ENCODE data around the gene VRK1.
"Not testable (repeated sequence)": the region's sequence is repeated elsewhere in the genome, so short reads cannot be mapped to it uniquely, and the experiment has no call there.

VRK1 gene

GRCh38 chr14:96829791-96830190 lies 32.6 kb downstream of the VRK1 start:
- DNase-seq, result no peak

DNA sequence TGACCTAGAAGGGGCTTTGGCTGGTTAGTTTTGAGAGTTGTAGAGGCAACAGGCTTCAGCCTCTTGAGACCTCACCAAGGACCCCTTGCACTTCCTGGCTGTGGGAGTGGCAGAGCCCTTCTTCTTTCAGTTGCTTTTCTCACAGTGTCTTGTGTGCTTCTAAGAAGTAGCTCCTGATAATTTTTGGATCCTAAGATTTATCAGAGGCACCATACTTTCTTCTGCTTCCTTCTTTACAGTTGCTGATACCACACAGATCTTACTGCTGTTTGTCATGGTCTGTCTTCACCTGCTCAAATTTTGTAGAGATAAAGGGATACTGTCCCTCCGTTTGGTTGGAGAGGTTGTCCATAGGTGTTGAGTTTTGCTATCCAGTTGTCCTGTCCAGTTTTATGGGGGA lies 33.8 kb downstream of the VRK1 start:
- no peak for DNase-seq

GRCh38 chr14:96832351-96832750 lies 35.2 kb downstream of the VRK1 start:
- DNase-seq, result no peak

DNA sequence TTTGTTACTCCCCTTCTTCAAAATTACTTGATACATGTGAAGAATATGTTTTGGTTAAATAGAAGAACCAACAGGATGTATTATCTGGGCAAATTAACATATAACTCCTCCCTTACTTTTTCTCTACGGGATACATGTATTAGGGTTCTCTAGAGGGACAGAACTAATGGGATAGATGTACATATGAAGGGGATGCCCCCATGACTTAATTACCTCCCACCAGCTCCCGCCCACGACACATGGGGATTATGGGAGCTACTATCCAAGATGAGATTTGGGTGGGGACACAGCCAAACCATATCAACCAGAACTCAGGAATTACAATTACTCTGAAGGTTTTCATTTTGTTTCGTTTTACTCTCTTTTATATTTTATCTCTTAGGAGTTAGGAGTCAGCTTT lies 41.3 kb downstream of the VRK1 start:
- no peak for DNase-seq

GRCh38 chr14:96839251-96839650 lies 42.1 kb downstream of the VRK1 start:
- DNase-seq, result no peak

DNA sequence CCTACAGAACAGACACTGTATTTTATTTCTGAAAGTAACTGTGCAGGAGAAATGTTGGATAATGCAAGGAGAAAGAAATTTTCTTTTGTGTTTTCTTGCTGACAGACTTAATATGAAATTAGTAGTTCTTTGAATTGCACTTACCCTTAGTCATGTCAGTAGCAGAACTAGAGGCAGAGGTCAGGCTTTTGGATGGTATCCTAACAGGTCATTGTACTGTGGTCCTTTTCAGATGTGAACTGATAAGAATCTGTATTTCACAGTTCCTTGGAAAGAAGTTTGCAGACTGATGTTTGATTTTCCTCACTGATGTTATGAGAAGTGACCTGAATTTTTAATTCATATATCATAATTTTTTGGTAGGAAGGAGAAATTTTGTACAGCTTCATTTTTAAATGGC lies 46.0 kb downstream of the VRK1 start:
- no peak for DNase-seq

- no peak for DNase-seq
These were observed 47.8 kb downstream of the VRK1 start for GRCh38 chr14:96844857-96845570.

DNA sequence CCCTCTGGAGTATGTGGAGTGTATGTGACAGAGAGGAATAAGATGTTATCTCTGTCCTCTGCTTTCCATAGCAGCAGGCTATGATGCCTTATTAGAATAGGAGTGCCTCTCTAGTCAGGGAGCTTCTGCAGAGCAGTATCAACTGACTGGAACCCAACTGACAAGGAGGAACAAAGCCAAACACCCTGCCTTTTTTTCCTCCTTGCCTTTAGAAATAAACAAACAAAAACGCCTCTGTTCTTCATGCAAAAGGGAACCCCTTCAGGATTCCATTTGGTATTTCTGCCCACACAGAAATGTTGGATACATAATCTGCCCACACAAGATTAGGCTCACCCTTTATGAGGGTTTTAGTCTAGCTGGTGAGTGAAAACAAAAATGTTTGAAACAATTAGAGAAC lies 50.3 kb downstream of the VRK1 start:
- no peak for DNase-seq

DNA sequence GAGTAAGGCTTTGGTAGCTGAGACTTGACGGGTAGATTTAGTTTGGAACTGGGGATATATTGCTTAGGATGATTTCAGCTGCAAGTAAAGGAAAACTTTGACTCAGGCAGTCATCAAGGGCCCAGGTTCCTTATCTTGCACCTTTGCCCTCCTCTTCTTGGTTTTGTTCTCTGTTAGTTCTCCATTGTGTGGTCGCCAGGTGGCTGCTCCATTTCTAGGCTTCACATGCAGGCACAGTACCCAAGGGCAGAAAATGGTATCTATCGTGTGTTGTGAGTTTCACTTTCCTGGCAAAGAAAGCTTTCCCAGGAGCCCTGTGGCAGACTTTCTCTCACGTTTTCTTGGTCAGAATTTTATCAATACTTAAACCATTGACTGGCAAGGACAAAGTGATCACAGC lies 50.8 kb downstream of the VRK1 start:
- no peak for DNase-seq

DNA sequence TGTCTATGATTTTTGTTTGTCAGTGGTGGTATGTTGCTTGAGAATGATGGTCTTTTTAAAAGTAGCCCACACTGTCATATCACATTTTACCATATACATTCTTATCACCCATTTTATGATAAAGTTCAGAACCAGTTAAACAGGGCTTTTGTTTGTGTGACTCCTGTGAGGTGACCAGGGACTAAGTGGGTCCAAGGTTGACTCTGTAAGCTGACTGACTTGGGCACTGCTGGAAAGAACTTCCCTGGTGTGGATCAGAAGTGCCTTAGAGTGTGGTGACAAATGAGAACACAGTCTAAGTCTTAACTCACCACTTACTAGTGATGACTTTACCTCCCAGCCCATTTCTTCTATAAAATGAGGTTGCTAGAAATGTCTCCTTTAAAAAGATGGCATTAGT lies 52.6 kb downstream of the VRK1 start:
- no peak for DNase-seq

- no peak for DNase-seq
These were observed 54.7 kb downstream of the VRK1 start for GRCh38 chr14:96851694-96852381.

GRCh38 chr14:96852823-96853422 lies 55.7 kb downstream of the VRK1 start:
- no peak for DNase-seq

GRCh38 chr14:96858643-96859042 lies 61.5 kb downstream of the VRK1 start:
- DNase-seq, result no peak

DNA sequence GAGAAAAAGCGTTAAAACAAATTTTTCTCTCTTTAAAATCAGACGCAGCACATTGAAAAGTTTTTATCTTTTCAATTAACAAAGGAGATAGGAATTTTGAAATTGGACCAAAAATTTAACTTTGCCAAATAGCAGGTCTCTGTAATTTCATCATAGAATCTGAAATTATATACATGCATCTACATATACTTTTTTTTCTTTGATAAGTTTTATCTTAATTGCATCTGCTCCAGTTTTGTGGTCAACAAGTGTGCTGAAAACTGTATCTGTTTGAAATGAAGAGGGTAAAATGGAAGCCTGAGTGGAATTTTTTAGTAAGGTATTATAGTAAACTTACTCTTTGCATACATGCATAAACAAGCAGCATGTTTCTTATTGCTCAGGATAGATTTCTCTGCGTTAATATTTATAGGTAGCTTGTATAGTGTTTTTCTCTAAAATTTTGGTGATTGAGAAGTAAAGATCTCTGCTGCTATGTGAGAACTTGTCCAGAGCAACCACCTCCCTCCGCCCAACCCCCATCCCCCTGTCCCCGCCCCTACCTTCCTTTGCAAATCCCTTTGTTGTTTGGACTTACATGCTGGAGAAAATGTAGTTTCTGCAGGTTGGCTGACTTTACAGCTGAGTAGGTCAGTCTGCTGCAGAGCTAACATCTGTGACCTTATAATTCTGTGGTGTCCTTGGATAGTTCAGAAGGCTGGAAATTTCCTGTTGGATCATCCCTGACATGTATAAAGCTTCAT lies 64.6 kb downstream of the VRK1 start:
- DNase-seq, result no peak

- DNase-seq, result no peak
These were observed 66.3 kb downstream of the VRK1 start for GRCh38 chr14:96863327-96863985.

GRCh38 chr14:96863986-96864330 lies 66.8 kb downstream of the VRK1 start:
- DNase-seq, result no peak

GRCh38 chr14:96867634-96868033 lies 70.5 kb downstream of the VRK1 start:
- no peak for DNase-seq

GRCh38 chr14:96874127-96874526 lies 76.9 kb downstream of the VRK1 start:
- DNase-seq, result no peak

GRCh38 chr14:96876747-96877146 lies 79.6 kb downstream of the VRK1 start:
- no peak for DNase-seq

GRCh38 chr14:96881713-96882112 lies 84.5 kb downstream of the VRK1 start:
- DNase-seq, result no peak

DNA sequence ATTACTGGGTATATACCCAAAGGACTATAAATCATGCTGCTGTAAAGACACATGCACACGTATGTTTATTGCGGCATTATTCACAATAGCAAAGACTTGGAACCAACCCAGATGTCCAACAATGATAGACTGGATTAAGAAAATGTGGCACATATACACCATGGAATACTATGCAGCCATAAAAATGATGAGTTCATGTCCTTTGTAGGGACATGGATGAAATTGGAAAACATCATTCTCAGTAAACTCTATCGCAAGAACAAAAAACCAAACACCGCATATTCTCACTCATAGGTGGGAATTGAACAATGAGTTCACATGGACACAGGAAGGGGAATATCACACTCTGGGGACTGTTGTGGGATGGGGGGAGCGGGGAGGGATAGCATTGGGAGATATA lies 86.8 kb downstream of the VRK1 start:
- DNase-seq, result not testable (repeated sequence)

DNA sequence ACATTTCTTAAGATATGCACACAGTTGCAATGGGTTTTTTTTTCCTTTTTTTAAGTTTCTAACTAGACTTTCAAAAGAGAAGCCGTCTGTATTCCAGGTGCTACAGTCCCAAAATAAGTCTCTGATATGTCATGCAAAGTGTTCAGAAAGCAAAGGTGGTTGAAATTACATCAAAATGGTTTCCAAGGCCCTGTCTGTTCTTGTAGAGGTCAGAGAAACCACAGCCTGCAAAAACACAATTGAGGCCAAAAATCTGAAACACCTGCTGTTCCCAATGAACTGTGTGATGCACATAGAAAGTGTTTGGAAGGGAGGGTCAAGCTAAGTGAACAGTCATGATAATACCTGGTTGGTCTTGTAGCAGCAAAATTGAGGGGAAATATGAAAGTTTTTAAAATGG lies 91.0 kb downstream of the VRK1 start:
- no peak for DNase-seq

GRCh38 chr14:96888593-96888992 lies 91.4 kb downstream of the VRK1 start:
- no peak for DNase-seq
